GM10266 (cell line): ENCODE results near the gene DCBLD2.

Experiments used
- DNase-seq: peaks from one replicate; pipeline ENCODE4 v3.0.0; 2012; ENCODE audit errors: extremely low spot score
- CTCF ChIP-seq: IDR thresholded peaks from 2 replicates; pipeline ENCODE4 v1.5.1; 2012; ENCODE audit warnings: mild to moderate bottlenecking, low read depth; ENCODE audit not compliant: control insufficient read depth, insufficient read depth; ENCODE audit errors: missing control alignments

Gene DCBLD2

GRCh38 chr3:98805571-98805970 lies 95.9 kb downstream of the DCBLD2 start:
- TF ChIP-seq CTCF: no peak
- no peak for DNase-seq

GRCh38 chr3:98801043-98801747 lies 100.3 kb downstream of the DCBLD2 start:
- no peak for TF ChIP-seq CTCF
- no peak for DNase-seq

DNA sequence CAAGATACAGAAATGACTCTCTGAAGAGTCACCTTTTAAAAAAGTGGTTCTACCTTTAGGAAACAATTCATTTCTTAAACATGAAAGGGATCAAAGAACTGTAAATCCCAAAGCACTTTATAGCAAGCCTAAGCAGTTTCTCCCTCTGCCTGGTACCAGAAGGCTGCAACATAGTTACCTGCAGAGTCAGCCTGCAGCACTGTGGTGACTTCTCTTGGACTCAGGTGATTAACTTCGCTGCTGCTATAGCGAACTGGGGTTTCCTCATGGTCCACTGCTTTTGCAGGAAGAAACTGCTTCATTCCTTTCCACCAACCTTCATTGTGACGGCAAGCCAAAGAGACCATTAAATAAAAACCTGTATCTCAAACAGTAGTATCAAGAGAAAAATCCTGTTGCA lies 101.1 kb downstream of the DCBLD2 start:
- DNase-seq: no peak
- TF ChIP-seq CTCF: no peak

GRCh38 chr3:98799479-98799878 lies 102.0 kb downstream of the DCBLD2 start:
- no peak for TF ChIP-seq CTCF
- no peak for DNase-seq

GRCh38 chr3:98798820-98799219 lies 102.7 kb downstream of the DCBLD2 start:
- TF ChIP-seq CTCF: peak; percentile 32

GRCh38 chr3:98797905-98798304 lies 103.6 kb downstream of the DCBLD2 start:
- no peak for TF ChIP-seq CTCF
- DNase-seq: no peak

More at GRCh38 chr3:98798820-98799219, 102.7 kb downstream of the DCBLD2 start:
- no peak for DNase-seq

DNA sequence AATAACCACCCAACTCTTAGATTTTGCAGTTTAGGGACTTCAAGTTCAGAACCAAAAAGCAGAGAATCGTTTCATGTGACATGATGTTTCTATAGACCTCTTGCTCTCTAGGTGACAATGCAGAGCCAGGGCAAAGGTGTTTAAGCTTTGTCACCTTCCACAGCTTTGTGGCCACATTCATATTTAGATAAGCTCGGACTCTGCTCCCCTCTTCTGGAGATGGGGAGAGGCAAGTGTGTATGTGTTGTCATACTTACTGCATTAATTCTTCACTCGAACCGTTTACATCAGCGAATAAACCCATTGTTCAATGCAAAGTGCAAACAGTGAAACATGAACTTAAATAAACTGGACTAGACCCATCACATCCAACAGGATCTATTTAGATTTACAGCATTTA lies 105.2 kb downstream of the DCBLD2 start:
- peak; percentile 33 for TF ChIP-seq CTCF

More for the DNA sequence above, 105.2 kb downstream of the DCBLD2 start:
- DNase-seq: no peak
